Keratinocyte (primary cell): ENCODE data around the gene CUBN.

ENCODE experiments used
- EZH2 ChIP-seq: IDR thresholded peaks from one replicate; pipeline ENCODE4 v1.6.1; 2012; ENCODE audit warnings: inconsistent platforms, mild to moderate bottlenecking, low read length, moderate library complexity
- TF ChIP-seq, protein P1 (sequence below), 3 experiments: IDR thresholded peaks in 1 of 3; conservative IDR thresholded peaks in 1 of 3; optimal IDR thresholded peaks in 1 of 3; 2 replicates in 2 of 3; 3 replicates in 1 of 3; pipeline versions ENCODE3 to v1.5.1; 2011; ENCODE audit warnings: low read length in 3 of 3, mild to moderate bottlenecking in 3 of 3, moderate library complexity in 2 of 3, control low read depth in 1 of 3, inconsistent platforms in 1 of 3; ENCODE audit not compliant: insufficient read depth in 2 of 3; ENCODE audit errors: extremely low read depth in 1 of 3

DNA sequence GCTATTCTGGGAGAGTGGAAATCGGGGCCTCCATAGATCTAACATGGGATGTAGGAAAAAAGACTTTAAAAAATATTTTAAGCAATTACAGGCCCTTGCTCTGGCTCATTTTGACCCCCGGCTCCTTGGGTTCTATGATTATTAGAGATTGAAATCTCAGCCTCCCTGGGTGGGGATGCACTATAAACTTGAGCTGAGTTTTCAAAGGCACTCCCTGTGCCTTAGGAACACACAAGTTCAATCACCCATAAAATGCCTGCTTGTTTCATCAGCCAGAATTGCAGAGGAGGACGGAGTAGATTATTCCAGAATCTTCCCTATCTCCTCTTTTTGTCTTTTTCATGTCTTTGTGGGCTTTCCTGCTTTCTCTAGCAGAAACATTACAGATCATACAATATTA lies 145.4 kb downstream of the CUBN start:
- TF ChIP-seq, protein P1, sequence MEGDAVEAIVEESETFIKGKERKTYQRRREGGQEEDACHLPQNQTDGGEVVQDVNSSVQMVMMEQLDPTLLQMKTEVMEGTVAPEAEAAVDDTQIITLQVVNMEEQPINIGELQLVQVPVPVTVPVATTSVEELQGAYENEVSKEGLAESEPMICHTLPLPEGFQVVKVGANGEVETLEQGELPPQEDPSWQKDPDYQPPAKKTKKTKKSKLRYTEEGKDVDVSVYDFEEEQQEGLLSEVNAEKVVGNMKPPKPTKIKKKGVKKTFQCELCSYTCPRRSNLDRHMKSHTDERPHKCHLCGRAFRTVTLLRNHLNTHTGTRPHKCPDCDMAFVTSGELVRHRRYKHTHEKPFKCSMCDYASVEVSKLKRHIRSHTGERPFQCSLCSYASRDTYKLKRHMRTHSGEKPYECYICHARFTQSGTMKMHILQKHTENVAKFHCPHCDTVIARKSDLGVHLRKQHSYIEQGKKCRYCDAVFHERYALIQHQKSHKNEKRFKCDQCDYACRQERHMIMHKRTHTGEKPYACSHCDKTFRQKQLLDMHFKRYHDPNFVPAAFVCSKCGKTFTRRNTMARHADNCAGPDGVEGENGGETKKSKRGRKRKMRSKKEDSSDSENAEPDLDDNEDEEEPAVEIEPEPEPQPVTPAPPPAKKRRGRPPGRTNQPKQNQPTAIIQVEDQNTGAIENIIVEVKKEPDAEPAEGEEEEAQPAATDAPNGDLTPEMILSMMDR (optimal IDR thresholded peaks at IDR 0.05 in 1 of 3, IDR thresholded peaks at IDR 0.05 in 1 of 3, conservative IDR thresholded peaks at IDR 0.05 in 1 of 3; ENCODE audit: extremely low read depth in 1 of 3, insufficient read depth in 2 of 3, low read length in 3 of 3), result no peak
- no peak for TF ChIP-seq EZH2
